Right lobe of liver (tissue), 6 donors: ENCODE measurements around the gene CCM2. TPM values are rescaled to one million over a fixed set of nuclear protein-coding genes. Genes with fewer than 3 reads are reported as not detected.
A peak's percentile ranks its signal among the peaks of the same experiment; 100 is the strongest.
"Not testable (repeated sequence)": the region's sequence is repeated elsewhere in the genome, so short reads cannot be mapped to it uniquely, and the experiment has no call there.

Experiments used
- ATAC-seq, 4 donors: fragments of 200-7000 bp; cut with Tn5 transposase; one replicate each; pipeline ENCODE4 v1.9.1; 2020; ENCODE audit warnings: mild to moderate bottlenecking in 4 of 4, moderate library complexity in 4 of 4
- DNase-seq, 3 donors: peaks; one replicate each; pipeline ENCODE4 v3.0.0-alpha.2; 2020
- H3K27ac ChIP-seq, 3 donors: fragments of 200-600 bp; one replicate each; pipeline ENCODE4 v1.8.0; 2022
- H3K27me3 ChIP-seq, 2 donors: fragments of 200-600 bp; one replicate each; pipeline ENCODE4 v1.8.0; 2022
- H3K36me3 ChIP-seq, 4 donors: fragments of 200-600 bp; sonication (generic) in 1 of 4; one replicate each; pipeline versions ENCODE4 v1.5.1 to v1.8.0; 2017 to 2022; ENCODE audit warnings: control low read depth in 1 of 4
- H3K4me1 ChIP-seq, 4 donors: fragments of 200-600 bp; sonication (generic) in 1 of 4; one replicate each; pipeline versions ENCODE4 v1.5.1 to v1.8.0; 2017 to 2022; ENCODE audit warnings: control low read depth in 1 of 4
- H3K4me3 ChIP-seq, 3 donors: fragments of 200-600 bp; one replicate each; pipeline ENCODE4 v1.8.0; 2022
- H3K9me3 ChIP-seq, 4 donors: fragments of 200-600 bp; sonication (generic) in 1 of 4; one replicate each; pipeline versions ENCODE4 v1.5.1 to v1.8.0; 2017 to 2022; ENCODE audit warnings: control low read depth in 1 of 4
- CTCF ChIP-seq, 4 donors: fragments of 200-600 bp in 3 of 4; fragments of 450-650 bp in 1 of 4; IDR thresholded peaks; one replicate each; pipeline versions ENCODE4 v1.5.1 to v1.8.0; 2016 to 2022; ENCODE audit warnings: antibody characterized with exemption in 4 of 4, mild to moderate bottlenecking in 2 of 4
- POLR2A ChIP-seq: fragments of 450-650 bp; IDR thresholded peaks from one replicate; pipeline ENCODE4 v1.6.1; 2017; ENCODE audit warnings: antibody characterized with exemption, mild to moderate bottlenecking
- WGBS: methylation state at CpG from one replicate; pipeline ENCODE4 v1.1.6; 2018; ENCODE audit warnings: low coverage, low lambda C conversion rate; ENCODE audit not compliant: insufficient coverage; ENCODE audit errors: missing lambda C conversion rate; 5-methylcytosine and 5-hydroxymethylcytosine counted together
- intact Hi-C, 2 donors: fragments of 100-400 bp; cut with DNase I; formaldehyde crosslinking; loops; one replicate each; pipeline versions ENCODE4 v1.11.2 to v1.14.1; 2022
- total RNA-seq, 6 experiments: library from RNA; depleted of rRNA in 2 of 6; stranded (reverse); fragments of >200 nt in 2 of 6; fragmentation: NEBNext Ultra II Directional in 3 of 6; extraction: Animal tissue kit (Norgen Biotek cat#: 25700) in 3 of 6; gene quantifications; one replicate each; pipeline versions ENCODE4 v1.1.0 to v1.2.4, GENCODE V29; 2016 to 2023
- donor health status: DM: no; HTN: yes; CAD: no.
- donor health status: DM: no; HTN: no; CAD: no.
- donor health status: DM: no; HTN: no; CAD: no.
- donor health status: DM: no; HTN: yes; CAD: no.
- donor health status: DM: no; HTN: yes; CAD: no.

CCM2 gene
- total RNA-seq, 6 experiments from 2014 or later: 29.4 to 70.7 (median 37.9) TPM

DNA sequence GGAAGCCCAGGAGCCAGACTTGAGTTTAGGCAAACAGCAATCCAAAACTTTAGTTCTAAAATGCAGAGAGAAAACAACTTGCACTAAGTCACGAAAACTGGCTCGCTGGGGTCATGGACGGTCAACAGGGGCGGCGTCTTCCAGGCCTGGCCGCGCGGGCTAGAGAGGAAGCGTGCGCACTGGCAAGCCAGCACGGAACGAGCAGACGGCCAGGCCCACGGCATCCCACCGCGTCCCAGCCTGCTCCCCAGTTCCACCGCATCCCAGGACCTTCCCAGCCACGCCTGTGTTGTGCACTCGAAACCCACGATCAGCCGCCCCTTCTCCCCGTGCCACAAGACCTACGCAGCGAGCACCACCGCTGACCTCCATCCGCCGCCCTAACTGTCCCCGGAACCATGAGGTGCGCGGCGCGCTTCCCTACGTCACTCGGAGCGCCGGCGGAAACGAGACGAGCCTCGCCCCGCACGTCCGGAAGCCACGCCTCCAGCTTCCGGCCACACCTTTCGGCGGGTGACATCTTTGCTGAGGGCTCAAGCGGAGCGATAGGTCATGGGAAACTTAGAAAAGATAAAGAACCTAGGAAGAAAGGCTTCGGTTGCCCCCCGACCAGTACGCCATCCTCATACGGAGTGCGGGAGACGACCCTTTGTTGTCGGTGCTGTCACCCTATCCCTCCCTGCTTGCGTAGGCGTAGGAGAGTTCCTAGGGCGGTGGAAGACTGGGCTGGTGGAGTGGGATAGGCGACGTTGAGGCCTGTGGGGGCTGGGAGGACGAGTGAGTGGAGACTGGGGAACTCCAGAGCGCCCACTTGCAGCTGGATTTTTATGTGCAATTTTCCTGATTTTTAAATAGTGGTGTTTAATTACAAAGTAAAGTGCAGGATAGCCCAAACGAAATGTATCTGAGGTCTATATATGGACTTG lies 111.6 kb downstream of the CCM2 start, which contains the start of gene TBRG4:
Gene TBRG4, minus strand, starts transcription at position 400 of the 926 bp plus-strand sequence. CDS start 2,460 bp downstream, outside the sequence.
- peak within 1 kb of the TSS; percentile 82 to 93 (median 88) for H3K27ac ChIP-seq
- 0% methylated on average over 13 of the region's 64 CpGs for WGBS
- intact Hi-C loops: no loop called here
- H3K4me1 ChIP-seq: peaks cover 0 to 20% (median 4%) of the 10 kb centered on the region in 4 donors
- peak; percentile 93 for TF ChIP-seq POLR2A
- TF ChIP-seq CTCF (IDR thresholded peaks at IDR 0.05): peak; percentile 16 to 38 (median 34)
- no peaks in the 10 kb centered on the region for H3K9me3 ChIP-seq
- peak; percentile 96 to 99 (median 96) for ATAC-seq
- peak within 1 kb of the TSS; percentile 61 to 89 (median 64) for H3K4me3 ChIP-seq
- peaks cover 0 to 26% (median 13%) of the 10 kb centered on the region in 4 donors for H3K36me3 ChIP-seq
- DNase-seq: peak; percentile 96 to 97 (median 96)
- H3K27me3 ChIP-seq: no peaks in the 10 kb centered on the region

- DNase-seq: no peak
- Histone ChIP-seq H3K9me3 (no peaks in the 10 kb centered on the region), H3K4me1 (peaks cover 0 to 20% (median 4%) of the 10 kb centered on the region in 4 donors), H3K36me3 (peaks cover 0 to 15% (median 9%) of the 10 kb centered on the region in 4 donors), H3K27ac (peak overlapping the region in 2 of 3 donors; percentile 82 to 93), H3K27me3 (no peaks in the 10 kb centered on the region), H3K4me3 (peak overlapping the region; percentile 61 to 89 (median 64))
- no peak for ATAC-seq
- WGBS: 80% methylated on average over 1 of the region's 1 CpG
- intact Hi-C loops: no loop called here
- TF ChIP-seq POLR2A (no peak), CTCF (IDR thresholded peaks at IDR 0.05) (no peak)
Measured at GRCh38 chr7:45112648-45113047, 112.6 kb downstream of the CCM2 start.

GRCh38 chr7:45114257-45114656 lies 114.3 kb downstream of the CCM2 start:
- H3K9me3 ChIP-seq, ATAC-seq, DNase-seq, H3K4me1 ChIP-seq, H3K4me3 ChIP-seq, intact Hi-C loops, H3K36me3 ChIP-seq, H3K27ac ChIP-seq, H3K27me3 ChIP-seq: not testable (repeated sequence)
- WGBS: 55% methylated on average over 1 of the region's 1 CpG

DNA sequence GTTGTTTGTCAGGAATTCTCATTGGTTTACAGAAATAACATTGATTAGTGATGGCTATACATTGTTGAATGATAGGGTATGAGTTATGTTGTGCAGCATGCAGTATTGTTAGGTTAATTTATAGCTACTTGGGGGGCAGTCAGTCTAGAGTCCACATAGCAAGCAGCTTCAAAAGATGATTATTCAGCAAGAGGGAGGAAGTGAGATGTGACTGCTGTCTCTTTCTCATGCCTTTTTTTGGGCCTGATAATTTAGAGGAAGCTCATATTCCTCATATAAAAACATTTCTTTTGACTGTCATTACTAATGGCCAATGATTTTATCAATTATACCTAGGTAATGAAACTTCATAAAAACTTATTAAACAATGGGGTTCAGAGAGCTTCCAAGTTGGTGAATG lies 114.9 kb downstream of the CCM2 start:
- H3K9me3 ChIP-seq: no peaks in the 10 kb centered on the region
- H3K4me3 ChIP-seq: no peak overlapping the region
- no peaks in the 10 kb centered on the region for H3K27me3 ChIP-seq
- ATAC-seq (no peak), DNase-seq (no peak)
- TF ChIP-seq CTCF (IDR thresholded peaks at IDR 0.05) (no peak), POLR2A (no peak)
- H3K4me1 ChIP-seq: peaks cover 0 to 8% (median 3%) of the 10 kb centered on the region in 4 donors
- H3K27ac ChIP-seq: no peak overlapping the region
- no peaks in the 10 kb centered on the region for H3K36me3 ChIP-seq
- intact Hi-C loops: no loop called here

GRCh38 chr7:45116048-45116447 lies 116.0 kb downstream of the CCM2 start:
- DNase-seq (no peak), ATAC-seq (no peak)
- Histone ChIP-seq H3K36me3 (no peaks in the 10 kb centered on the region), H3K4me3 (no peak overlapping the region), H3K27ac (no peak overlapping the region), H3K4me1 (no peaks in the 10 kb centered on the region), H3K27me3 (no peaks in the 10 kb centered on the region), H3K9me3 (no peaks in the 10 kb centered on the region)
- no CpG with 5 or more reads among the region's 1 CpG for WGBS
- intact Hi-C loops: no loop called here
- TF ChIP-seq POLR2A: no peak
- no peak for TF ChIP-seq CTCF (IDR thresholded peaks at IDR 0.05)
